ENCODE data around the gene HRC. TPM values are rescaled to one million over a fixed set of nuclear protein-coding genes. Genes with fewer than 3 reads are reported as not detected.
"Not testable (repeated sequence)": the region's sequence is repeated elsewhere in the genome, so short reads cannot be mapped to it uniquely, and the experiment has no call there.

HRC gene
- total and polyA plus RNA-seq, 7 experiments from 2014 or later: not detected

DNA sequence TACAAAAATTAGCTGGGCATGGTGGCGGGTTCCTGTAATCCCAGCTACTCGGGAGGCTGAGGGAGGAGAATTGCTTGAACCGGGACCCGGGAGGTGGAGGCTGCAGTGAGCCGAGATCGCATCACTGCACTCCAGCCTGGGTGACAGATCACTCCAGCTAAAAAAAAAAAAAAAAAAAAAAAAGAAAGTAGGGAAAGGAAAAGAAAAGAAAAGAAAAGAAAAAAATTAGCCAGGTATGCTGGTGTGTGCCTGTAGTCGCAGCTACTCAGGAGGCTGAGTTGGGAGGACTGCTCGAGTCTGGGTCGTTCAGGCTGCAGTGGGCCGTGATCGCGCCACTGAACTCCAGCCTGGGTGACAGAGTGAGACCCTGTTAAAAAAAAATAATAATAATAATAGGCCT lies 28.0 kb downstream of the HRC start:
- peak overlapping the region in 1 of 9 donors; percentile 32 for H3K27ac Mint-ChIP-seq
- intact Hi-C loops (cut with micrococcal nuclease); H3K4me1 ChIP-seq (ENCODE audit: control insufficient read depth in 2 of 2, insufficient read depth in 2 of 2, low read length in 2 of 2); H3K36me3 ChIP-seq (ENCODE audit: control insufficient read depth in 2 of 3, insufficient read depth in 3 of 3, low read length in 3 of 3); H3K9me3 ChIP-seq (ENCODE audit: control insufficient read depth in 2 of 3, low read length in 3 of 3); ATAC-seq; H3K27me3 ChIP-seq (ENCODE audit: control insufficient read depth in 2 of 2, insufficient read depth in 2 of 2, low read length in 2 of 2); CTCF ChIA-PET; H3K9me3 Mint-ChIP-seq; H3K36me3 Mint-ChIP-seq; DNase-seq; H3K27ac ChIP-seq (ENCODE audit: low read depth, low read length): not testable (repeated sequence)
- POLR2A ChIA-PET: interaction anchor here (1.0 to 1.7 kb wide), 2 partner anchors 8 to 13 kb away, joined by 3 to 13 read pairs; partner anchors contain the start of genes LIN7B and PPFIA3
- H3K27me3 Mint-ChIP-seq: peaks cover 0 to 16% (median 0%) of the 10 kb centered on the region in 5 donors
- peak overlapping the region in 3 of 10 donors; percentile 25 to 94 (median 33) for H3K4me3 Mint-ChIP-seq
- peak overlapping the region; percentile 71 for H3K4me3 ChIP-seq (ENCODE audit: low read length)
- H3K4me1 Mint-ChIP-seq: peaks cover 7 to 16% (median 13%) of the 10 kb centered on the region in 7 donors

DNA sequence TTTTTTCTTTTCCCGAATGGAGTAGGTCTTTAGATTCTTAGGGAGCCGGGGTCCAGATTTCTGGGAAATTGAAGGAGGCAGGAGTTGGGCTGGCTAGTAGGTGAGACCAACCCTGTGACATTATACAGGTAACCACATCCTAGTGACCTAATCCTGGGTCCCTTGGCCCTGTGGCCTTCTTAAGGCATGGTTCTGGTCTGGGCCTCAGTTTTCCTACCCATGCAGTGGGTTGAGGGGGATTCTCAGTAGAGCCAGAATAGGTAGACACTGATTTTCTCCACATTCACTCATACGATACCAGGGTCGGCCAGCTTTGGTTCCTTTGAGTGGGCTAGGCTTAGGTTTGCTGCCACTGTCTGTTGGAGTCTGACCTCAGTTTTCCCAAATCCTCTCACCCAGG lies 28.6 kb downstream of the HRC start:
- Histone ChIP-seq H3K4me3 (ENCODE audit: low read length) (no peak overlapping the region), H3K27me3 (ENCODE audit: control insufficient read depth in 2 of 2, insufficient read depth in 2 of 2, low read length in 2 of 2) (no peaks in the 10 kb centered on the region), H3K27ac (ENCODE audit: low read depth, low read length) (no peak overlapping the region), H3K9me3 (ENCODE audit: control insufficient read depth in 2 of 3, low read length in 3 of 3) (no peaks in the 10 kb centered on the region), H3K4me1 (ENCODE audit: control insufficient read depth in 2 of 2, insufficient read depth in 2 of 2, low read length in 2 of 2) (peaks cover 5 to 8% of the 10 kb centered on the region in 2 donors), H3K36me3 (ENCODE audit: control insufficient read depth in 2 of 3, insufficient read depth in 3 of 3, low read length in 3 of 3) (no peaks in the 10 kb centered on the region)
- ChIA-PET CTCF (no interaction called here), POLR2A (no interaction called here)
- H3K27ac Mint-ChIP-seq: no peak overlapping the region
- H3K4me3 Mint-ChIP-seq: peak overlapping the region in 2 of 10 donors; percentile 33 to 94
- H3K4me1 Mint-ChIP-seq: peaks cover 7 to 16% (median 13%) of the 10 kb centered on the region in 7 donors
- ATAC-seq: no peak
- H3K36me3 Mint-ChIP-seq: no peaks in the 10 kb centered on the region
- H3K27me3 Mint-ChIP-seq: peaks cover 0 to 17% (median 0%) of the 10 kb centered on the region in 5 donors
- H3K9me3 Mint-ChIP-seq: peaks cover 0 to 2% (median 0%) of the 10 kb centered on the region in 11 donors
- intact Hi-C loops (cut with micrococcal nuclease): no loop called here
- no peak for DNase-seq

DNA sequence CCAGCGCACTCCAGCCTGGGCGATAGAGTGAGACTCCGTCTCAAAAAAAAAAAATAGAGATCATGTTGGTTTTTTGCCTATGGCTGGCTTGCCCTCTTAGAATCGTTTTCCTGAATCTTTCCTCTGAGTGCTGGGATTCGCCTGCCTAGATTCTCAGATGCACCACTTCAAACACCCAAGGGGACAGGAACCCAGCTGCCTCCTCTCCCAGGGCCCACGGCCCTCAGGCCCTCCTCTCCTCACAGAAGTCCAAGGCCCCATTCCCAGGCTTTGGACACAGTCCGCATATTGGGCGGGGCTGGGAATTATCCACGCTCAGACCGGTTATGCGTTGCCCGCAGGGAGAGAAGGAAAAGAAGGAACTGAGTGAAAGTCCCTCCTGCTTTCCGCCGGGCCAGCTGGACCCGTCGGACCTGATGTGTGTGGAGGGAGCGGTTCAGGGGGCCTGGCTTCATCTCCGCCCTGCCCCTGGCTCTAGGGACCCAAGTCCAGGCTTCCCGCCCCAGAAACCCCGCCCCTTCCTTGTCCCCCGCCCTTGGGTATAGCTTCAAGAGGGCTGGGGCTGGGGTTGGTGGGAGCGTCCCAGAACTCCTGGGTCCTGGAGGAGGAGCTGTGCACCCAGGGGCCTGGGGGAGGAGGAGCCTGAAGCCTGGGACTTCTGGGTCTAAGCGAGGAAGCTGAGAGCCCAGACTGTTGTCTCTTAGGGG lies 30.0 kb downstream of the HRC start:
- peaks cover 0 to 26% (median 0%) of the 10 kb centered on the region in 5 donors for H3K27me3 Mint-ChIP-seq
- H3K36me3 Mint-ChIP-seq: no peaks in the 10 kb centered on the region
- peaks cover 0 to 2% (median 0%) of the 10 kb centered on the region in 11 donors for H3K9me3 Mint-ChIP-seq
- Histone ChIP-seq H3K9me3 (ENCODE audit: control insufficient read depth in 2 of 3, low read length in 3 of 3) (no peaks in the 10 kb centered on the region), H3K27me3 (ENCODE audit: control insufficient read depth in 2 of 2, insufficient read depth in 2 of 2, low read length in 2 of 2) (no peaks in the 10 kb centered on the region), H3K36me3 (ENCODE audit: control insufficient read depth in 2 of 3, insufficient read depth in 3 of 3, low read length in 3 of 3) (no peaks in the 10 kb centered on the region), H3K27ac (ENCODE audit: low read depth, low read length) (no peak overlapping the region), H3K4me1 (ENCODE audit: control insufficient read depth in 2 of 2, insufficient read depth in 2 of 2, low read length in 2 of 2) (peaks cover 5 to 8% of the 10 kb centered on the region in 2 donors), H3K4me3 (ENCODE audit: low read length) (no peak overlapping the region)
- DNase-seq (no peak), ATAC-seq (no peak)
- peak overlapping the region in 1 of 9 donors; percentile 22 for H3K27ac Mint-ChIP-seq
- H3K4me1 Mint-ChIP-seq: peaks cover 13 to 25% (median 21%) of the 10 kb centered on the region in 7 donors
- ChIA-PET CTCF (interaction anchor here (0.6 kb wide), 1 partner anchor 27 kb away, joined by 3 read pairs; no protein-coding TSS in a partner anchor), POLR2A (interaction anchor here (1.1 kb wide), 1 partner anchor 8 kb away, joined by 3 read pairs; no protein-coding TSS in a partner anchor)
- H3K4me3 Mint-ChIP-seq: no peak overlapping the region
- intact Hi-C loops (cut with micrococcal nuclease): no loop called here

GRCh38 chr19:49123285-49123684 lies 31.9 kb downstream of the HRC start:
- ATAC-seq; H3K4me3 ChIP-seq (ENCODE audit: low read length); H3K9me3 ChIP-seq (ENCODE audit: control insufficient read depth in 2 of 3, low read length in 3 of 3); DNase-seq; H3K27ac ChIP-seq (ENCODE audit: low read depth, low read length); intact Hi-C loops (cut with micrococcal nuclease); CTCF ChIA-PET; H3K36me3 ChIP-seq (ENCODE audit: control insufficient read depth in 2 of 3, insufficient read depth in 3 of 3, low read length in 3 of 3); H3K4me1 ChIP-seq (ENCODE audit: control insufficient read depth in 2 of 2, insufficient read depth in 2 of 2, low read length in 2 of 2); H3K9me3 Mint-ChIP-seq; H3K27me3 ChIP-seq (ENCODE audit: control insufficient read depth in 2 of 2, insufficient read depth in 2 of 2, low read length in 2 of 2); POLR2A ChIA-PET; H3K27ac Mint-ChIP-seq; H3K36me3 Mint-ChIP-seq: not testable (repeated sequence)
- H3K4me1 Mint-ChIP-seq: peaks cover 9 to 19% (median 16%) of the 10 kb centered on the region in 7 donors
- peak overlapping the region in 1 of 10 donors; percentile 48 for H3K4me3 Mint-ChIP-seq
- H3K27me3 Mint-ChIP-seq: peaks cover 0 to 31% (median 0%) of the 10 kb centered on the region in 5 donors

DNA sequence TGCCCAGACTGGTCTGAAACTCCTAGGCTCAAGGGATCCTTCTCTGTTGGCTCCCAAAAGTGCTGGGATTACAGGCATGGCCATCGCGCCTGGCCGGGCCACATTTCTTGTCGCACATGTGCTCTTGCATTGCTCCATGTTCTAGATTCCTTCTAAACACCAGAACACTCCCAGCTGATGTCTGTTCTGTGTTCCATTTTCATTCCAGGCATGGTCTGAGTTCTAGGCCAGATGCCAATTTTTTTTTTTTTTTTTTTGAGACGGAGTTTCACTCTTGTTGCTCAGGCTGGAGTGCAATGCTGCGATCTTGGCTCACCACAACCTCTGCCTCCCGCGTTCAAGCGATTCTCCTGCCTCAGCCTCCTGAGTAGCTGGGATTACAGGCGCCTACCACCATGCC lies 33.4 kb downstream of the HRC start:
- CTCF ChIA-PET: interaction anchor here (0.7 to 1.2 kb wide), 2 partner anchors 16 to 879 kb away, joined by 3 to 4 read pairs; no protein-coding TSS in a partner anchor

GRCh38 chr19:49120868-49121267 lies 34.3 kb downstream of the HRC start:
- no peak for ATAC-seq
- ChIA-PET CTCF (interaction anchor here (0.5 to 1.2 kb wide), 2 partner anchors 15 to 390 kb away, joined by 3 to 4 read pairs; no protein-coding TSS in a partner anchor), POLR2A (interaction anchor here (0.7 kb wide), 1 partner anchor 127 kb away, joined by 3 read pairs; the partner anchor contains the start of genes GYS1 and RUVBL2)
- Histone ChIP-seq H3K36me3 (ENCODE audit: control insufficient read depth in 2 of 3, insufficient read depth in 3 of 3, low read length in 3 of 3) (no peaks in the 10 kb centered on the region), H3K4me3 (ENCODE audit: low read length) (no peak overlapping the region), H3K27me3 (ENCODE audit: control insufficient read depth in 2 of 2, insufficient read depth in 2 of 2, low read length in 2 of 2) (no peaks in the 10 kb centered on the region), H3K9me3 (ENCODE audit: control insufficient read depth in 2 of 3, low read length in 3 of 3) (no peaks in the 10 kb centered on the region), H3K4me1 (ENCODE audit: control insufficient read depth in 2 of 2, insufficient read depth in 2 of 2, low read length in 2 of 2) (peaks cover 7 to 8% of the 10 kb centered on the region in 2 donors), H3K27ac (ENCODE audit: low read depth, low read length) (no peak overlapping the region)
- Mint-ChIP-seq H3K9me3 (no peaks in the 10 kb centered on the region), H3K4me3 (peak overlapping the region; percentile 70 to 91 (median 80)), H3K36me3 (no peaks in the 10 kb centered on the region), H3K27ac (peak overlapping the region in 5 of 9 donors; percentile 5 to 47 (median 39)), H3K4me1 (peaks cover 15 to 34% (median 31%) of the 10 kb centered on the region in 7 donors), H3K27me3 (peaks cover 0 to 31% (median 0%) of the 10 kb centered on the region in 5 donors)
- intact Hi-C loops (cut with micrococcal nuclease): no loop called here
- DNase-seq: no peak

More for the DNA sequence above, 33.4 kb downstream of the HRC start:
- H3K36me3 Mint-ChIP-seq; DNase-seq; H3K9me3 ChIP-seq (ENCODE audit: control insufficient read depth in 2 of 3, low read length in 3 of 3); H3K27ac Mint-ChIP-seq; ATAC-seq; intact Hi-C loops (cut with micrococcal nuclease); H3K4me3 ChIP-seq (ENCODE audit: low read length); H3K36me3 ChIP-seq (ENCODE audit: control insufficient read depth in 2 of 3, insufficient read depth in 3 of 3, low read length in 3 of 3); H3K27ac ChIP-seq (ENCODE audit: low read depth, low read length); H3K27me3 ChIP-seq (ENCODE audit: control insufficient read depth in 2 of 2, insufficient read depth in 2 of 2, low read length in 2 of 2); POLR2A ChIA-PET; H3K9me3 Mint-ChIP-seq; H3K4me1 ChIP-seq (ENCODE audit: control insufficient read depth in 2 of 2, insufficient read depth in 2 of 2, low read length in 2 of 2): not testable (repeated sequence)
- H3K4me3 Mint-ChIP-seq: peak overlapping the region in 1 of 10 donors; percentile 51
- peaks cover 0 to 31% (median 0%) of the 10 kb centered on the region in 5 donors for H3K27me3 Mint-ChIP-seq
- H3K4me1 Mint-ChIP-seq: peaks cover 15 to 26% (median 23%) of the 10 kb centered on the region in 7 donors

Measured in naive thymus-derived CD4-positive, alpha-beta T cell (primary cell).